Ishikawa (cell line): ENCODE results near the gene SLC39A7.

Experiments
- CEBPB ChIP-seq: IDR thresholded peaks from 2 replicates; pipeline ENCODE4 v1.6.1; 2012
- FOXM1 ChIP-seq: IDR thresholded peaks from 2 replicates; pipeline ENCODE4 v1.6.1; 2012; ENCODE audit warnings: low read depth, borderline replicate concordance
- RAD21 ChIP-seq: IDR thresholded peaks from 2 replicates; pipeline ENCODE4 v1.6.1; 2012; ENCODE audit warnings: low read depth
- TAF1 ChIP-seq: IDR thresholded peaks from 2 replicates; pipeline ENCODE4 v1.6.1; 2012; ENCODE audit warnings: low read depth, mild to moderate bottlenecking
- ZBTB7A ChIP-seq: IDR thresholded peaks from 2 replicates; pipeline ENCODE4 v1.6.1; 2012; ENCODE audit warnings: low read depth
- TF ChIP-seq, protein P1 (sequence below): IDR thresholded peaks from 2 replicates; pipeline ENCODE4 v1.6.1; 2012

DNA sequence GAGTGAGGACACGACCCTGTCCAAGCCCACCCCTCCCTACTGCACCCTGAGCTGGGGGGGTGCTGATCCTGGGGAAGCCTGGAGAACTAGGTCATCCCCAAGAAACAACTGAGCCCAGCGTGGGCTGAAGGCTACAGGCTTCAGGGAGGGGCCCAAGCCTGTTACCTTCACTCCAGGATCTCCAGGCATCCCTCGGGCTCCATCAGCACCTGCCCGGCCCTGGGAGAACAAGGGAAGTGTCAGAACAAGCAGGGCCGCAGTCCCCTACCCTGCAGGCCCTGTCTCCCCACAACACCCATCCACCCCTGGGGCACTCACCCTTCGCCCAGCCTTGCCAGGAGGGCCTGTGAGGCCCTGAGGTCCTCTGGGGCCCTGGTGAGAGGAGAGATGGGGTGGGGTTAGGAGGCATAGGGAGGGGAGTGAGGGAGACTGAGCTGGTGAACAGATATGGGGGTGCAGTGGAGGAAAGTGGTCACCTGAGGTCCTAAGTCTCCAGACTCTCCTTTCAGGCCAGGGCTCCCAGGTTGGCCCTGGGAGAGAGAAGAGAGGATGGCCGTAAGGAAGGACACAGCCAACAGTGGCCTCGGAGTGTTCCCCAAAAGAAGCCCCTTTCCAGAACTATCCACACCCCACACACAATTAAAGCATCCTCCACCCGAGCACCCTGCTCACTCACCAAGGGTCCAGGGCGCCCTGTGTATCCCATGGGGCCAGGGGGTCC, 21.8 kb upstream of the SLC39A7 start:
- no peak for TF ChIP-seq ZBTB7A
- TF ChIP-seq RAD21: no peak
- no peak for TF ChIP-seq TAF1
- TF ChIP-seq, protein P1, sequence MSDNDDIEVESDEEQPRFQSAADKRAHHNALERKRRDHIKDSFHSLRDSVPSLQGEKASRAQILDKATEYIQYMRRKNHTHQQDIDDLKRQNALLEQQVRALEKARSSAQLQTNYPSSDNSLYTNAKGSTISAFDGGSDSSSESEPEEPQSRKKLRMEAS: no peak
- TF ChIP-seq CEBPB: no peak
- TF ChIP-seq FOXM1: no peak
